Calu3 (cell line): ENCODE measurements around the gene CACNB4. TPM values are rescaled to one million over a fixed set of nuclear protein-coding genes. Genes with fewer than 3 reads are reported as not detected.
"Not testable (repeated sequence)": the region's sequence is repeated elsewhere in the genome, so short reads cannot be mapped to it uniquely, and the experiment has no call there.

Experiments used
- BruUV-seq: library from RNA; stranded (reverse); fragments of 400-500 nt; replicated peaks from 2 replicates; lab custom pipeline; 2021; lab: Mats Ljungman, UMichigan
- CTCF ChIA-PET: fragments of 300-600 bp; sonication (Branson Sonifier 250); formaldehyde crosslinking; loops from one replicate; lab custom pipeline; 2022; ENCODE audit warnings: antibody characterized with exemption; lab: Charles Lee
- DNase-seq: peaks from one replicate; pipeline ENCODE4 v3.0.0; 2022
- H3K27ac Mint-ChIP-seq: one replicate; pipeline ENCODE4 v1.8.0; 2022; ENCODE audit warnings: mixed read lengths; ENCODE audit not compliant: unreplicated experiment
- H3K27me3 Mint-ChIP-seq: one replicate; pipeline ENCODE4 v1.8.0; 2022; ENCODE audit warnings: mixed read lengths; ENCODE audit not compliant: unreplicated experiment
- H3K36me3 Mint-ChIP-seq: one replicate; pipeline ENCODE4 v1.8.0; 2022; ENCODE audit warnings: mild to moderate bottlenecking, moderate library complexity, mixed read lengths; ENCODE audit not compliant: insufficient read depth, unreplicated experiment
- H3K4me1 Mint-ChIP-seq: one replicate; pipeline ENCODE4 v1.8.0; 2022; ENCODE audit warnings: mild to moderate bottlenecking, low read depth, mixed read lengths; ENCODE audit not compliant: unreplicated experiment
- H3K4me3 Mint-ChIP-seq: one replicate; pipeline ENCODE4 v1.8.0; 2022; ENCODE audit warnings: mild to moderate bottlenecking, low read depth, moderate library complexity, mixed read lengths; ENCODE audit not compliant: unreplicated experiment
- H3K9me3 Mint-ChIP-seq: one replicate; pipeline ENCODE4 v1.8.0; 2022; ENCODE audit warnings: low read depth, mixed read lengths; ENCODE audit not compliant: unreplicated experiment
- CTCF ChIP-seq: fragments of 200-600 bp; IDR thresholded peaks from one replicate; pipeline ENCODE4 v1.8.0; 2022; ENCODE audit warnings: antibody characterized with exemption; ENCODE audit not compliant: unreplicated experiment
- intact Hi-C: fragments of 100-400 bp; cut with micrococcal nuclease; formaldehyde crosslinking; loops from one replicate; pipeline ENCODE4 v1.10.0; 2022; ENCODE audit not compliant: unreplicated experiment
- total RNA-seq: library from RNA; stranded (reverse); gene quantifications from 2 replicates; pipeline ENCODE4 v1.2.3, GENCODE V29; 2022

Gene CACNB4
- total RNA-seq, 1 experiment from 2014 or later, result 0.33 TPM

GRCh38 chr2:151943461-151943860 is 155.4 kb downstream of the CACNB4 start:
- peaks cover 18% of the 10 kb centered on the region for H3K27me3 Mint-ChIP-seq
- no peaks in the 10 kb centered on the region for H3K9me3 Mint-ChIP-seq
- CTCF ChIA-PET, result no interaction called here
- no peak for TF ChIP-seq CTCF
- no peak overlapping the region for H3K4me3 Mint-ChIP-seq
- no TSS peak for BruUV-seq
- no peaks in the 10 kb centered on the region for H3K36me3 Mint-ChIP-seq
- H3K4me1 Mint-ChIP-seq, result no peaks in the 10 kb centered on the region
- H3K27ac Mint-ChIP-seq, result no peak overlapping the region
- no peak for DNase-seq
- intact Hi-C loops, result no loop called here

- H3K9me3 Mint-ChIP-seq, intact Hi-C loops, H3K27ac Mint-ChIP-seq, BruUV-seq, DNase-seq, H3K36me3 Mint-ChIP-seq, H3K4me1 Mint-ChIP-seq, CTCF ChIA-PET, H3K4me3 Mint-ChIP-seq: not testable (repeated sequence)
- peaks cover 20% of the 10 kb centered on the region for H3K27me3 Mint-ChIP-seq
Observed at GRCh38 chr2:151942540-151943205, 156.2 kb downstream of the CACNB4 start.

- TF ChIP-seq CTCF, result no peak
- Mint-ChIP-seq H3K27me3 (peaks cover 20% of the 10 kb centered on the region), H3K4me3 (no peak overlapping the region), H3K4me1 (no peaks in the 10 kb centered on the region), H3K9me3 (no peaks in the 10 kb centered on the region), H3K27ac (no peak overlapping the region), H3K36me3 (no peaks in the 10 kb centered on the region)
- no TSS peak for BruUV-seq
- CTCF ChIA-PET, result no interaction called here
- intact Hi-C loops, result no loop called here
- DNase-seq, result no peak
Observed at GRCh38 chr2:151937966-151938365, 160.9 kb downstream of the CACNB4 start.

- no TSS peak for BruUV-seq
- no peak for DNase-seq
- no peaks in the 10 kb centered on the region for H3K9me3 Mint-ChIP-seq
- H3K27ac Mint-ChIP-seq, result no peak overlapping the region
- no peak for TF ChIP-seq CTCF
- H3K27me3 Mint-ChIP-seq, result peaks cover 20% of the 10 kb centered on the region
- no peaks in the 10 kb centered on the region for H3K4me1 Mint-ChIP-seq
- H3K36me3 Mint-ChIP-seq, result no peaks in the 10 kb centered on the region
- intact Hi-C loops, result no loop called here
- CTCF ChIA-PET, result no interaction called here
- no peak overlapping the region for H3K4me3 Mint-ChIP-seq
Observed at GRCh38 chr2:151936626-151937025, 162.2 kb downstream of the CACNB4 start.

- CTCF ChIA-PET, result interaction anchor here (0.7 kb wide), 1 partner anchor 127 kb away, joined by 5 read pairs; no protein-coding TSS in a partner anchor
- Mint-ChIP-seq H3K27me3 (peaks cover 1% of the 10 kb centered on the region), H3K4me1 (no peaks in the 10 kb centered on the region), H3K27ac (no peak overlapping the region), H3K36me3 (no peaks in the 10 kb centered on the region), H3K4me3 (no peak overlapping the region), H3K9me3 (no peaks in the 10 kb centered on the region)
- no peak for DNase-seq
- no TSS peak for BruUV-seq
- intact Hi-C loops, result no loop called here
- TF ChIP-seq CTCF, result no peak
Observed at GRCh38 chr2:151933266-151933804, 165.5 kb downstream of the CACNB4 start.
